Stomach smooth muscle (tissue), 2 donors: ENCODE data around the gene CD37.
"Not testable (repeated sequence)": the region's sequence is repeated elsewhere in the genome, so short reads cannot be mapped to it uniquely, and the experiment has no call there.

ENCODE experiments used
- H3K27ac ChIP-seq: one replicate; pipeline ENCODE4 v1.7.0; 2013; ENCODE audit warnings: mild to moderate bottlenecking, low read length, inconsistent platforms
- H3K27me3 ChIP-seq, 2 donors: one replicate each; pipeline ENCODE4 v1.7.0; 2013; ENCODE audit warnings: low read length in 2 of 2; ENCODE audit not compliant: insufficient read depth in 2 of 2, control insufficient read depth in 1 of 2
- H3K36me3 ChIP-seq, 2 donors: one replicate each; pipeline ENCODE4 v1.7.0; 2013; ENCODE audit warnings: low read length in 2 of 2; ENCODE audit not compliant: control insufficient read depth in 2 of 2, insufficient read depth in 2 of 2
- H3K4me1 ChIP-seq: one replicate; pipeline ENCODE4 v1.7.0; 2013; ENCODE audit warnings: low read length; ENCODE audit not compliant: control insufficient read depth, insufficient read depth
- H3K4me3 ChIP-seq, 2 donors: one replicate each; pipeline ENCODE4 v1.7.0; 2013; ENCODE audit warnings: low read length in 2 of 2
- H3K9ac ChIP-seq, 2 donors: one replicate each; pipeline ENCODE4 v1.7.0; 2013; ENCODE audit warnings: low read length in 2 of 2, mild to moderate bottlenecking in 1 of 2
- H3K9me3 ChIP-seq, 2 donors: one replicate each; pipeline ENCODE4 v1.7.0; 2013; ENCODE audit warnings: low read length in 2 of 2; ENCODE audit not compliant: control insufficient read depth in 2 of 2
- donor health status: healthy.
- donor health status: Pancreatic carcinoma.

CD37 gene

GRCh38 chr19:49301866-49302252 lies 33.3 kb upstream of the CD37 start:
- Histone ChIP-seq H3K9ac (no peak overlapping the region), H3K36me3 (peaks cover 0 to 2% of the 10 kb centered on the region in 2 donors), H3K4me1 (no peaks in the 10 kb centered on the region), H3K27me3 (no peaks in the 10 kb centered on the region), H3K27ac (no peak overlapping the region), H3K4me3 (no peak overlapping the region), H3K9me3 (peaks cover 0 to 3% of the 10 kb centered on the region in 2 donors)

- not testable (repeated sequence) for H3K4me1 ChIP-seq, H3K9me3 ChIP-seq, H3K4me3 ChIP-seq, H3K27me3 ChIP-seq, H3K27ac ChIP-seq, H3K9ac ChIP-seq
- H3K36me3 ChIP-seq: peaks cover 7 to 15% of the 10 kb centered on the region in 2 donors
These were observed 28.5 kb upstream of the CD37 start for GRCh38 chr19:49306734-49307133.

- no peaks in the 10 kb centered on the region for H3K27me3 ChIP-seq
- H3K36me3 ChIP-seq: peaks cover 7 to 13% of the 10 kb centered on the region in 2 donors
- no peaks in the 10 kb centered on the region for H3K4me1 ChIP-seq
- H3K9ac ChIP-seq: no peak overlapping the region
- H3K4me3 ChIP-seq: no peak overlapping the region
- no peaks in the 10 kb centered on the region for H3K9me3 ChIP-seq
- H3K27ac ChIP-seq: no peak overlapping the region
These were observed 26.1 kb upstream of the CD37 start for GRCh38 chr19:49309087-49309486.

- Histone ChIP-seq H3K27me3 (no peaks in the 10 kb centered on the region), H3K36me3 (peaks cover 7 to 10% of the 10 kb centered on the region in 2 donors), H3K4me1 (no peaks in the 10 kb centered on the region), H3K9ac (no peak overlapping the region), H3K27ac (no peak overlapping the region), H3K4me3 (no peak overlapping the region), H3K9me3 (peaks cover 0 to 5% of the 10 kb centered on the region in 2 donors)
These were observed 20.1 kb upstream of the CD37 start for GRCh38 chr19:49315111-49315510.

GRCh38 chr19:49316284-49316683 lies 18.9 kb upstream of the CD37 start:
- no peak overlapping the region for H3K27ac ChIP-seq
- H3K9ac ChIP-seq: no peak overlapping the region
- H3K4me1 ChIP-seq: no peaks in the 10 kb centered on the region
- H3K36me3 ChIP-seq: no peaks in the 10 kb centered on the region
- peaks cover 0 to 5% of the 10 kb centered on the region in 2 donors for H3K9me3 ChIP-seq
- H3K4me3 ChIP-seq: no peak overlapping the region
- no peaks in the 10 kb centered on the region for H3K27me3 ChIP-seq

GRCh38 chr19:49318296-49318695 lies 16.9 kb upstream of the CD37 start:
- no peaks in the 10 kb centered on the region for H3K27me3 ChIP-seq
- no peak overlapping the region for H3K4me3 ChIP-seq
- H3K27ac ChIP-seq: no peak overlapping the region
- no peak overlapping the region for H3K9ac ChIP-seq
- H3K9me3 ChIP-seq: peaks cover 0 to 5% of the 10 kb centered on the region in 2 donors
- no peaks in the 10 kb centered on the region for H3K36me3 ChIP-seq
- no peaks in the 10 kb centered on the region for H3K4me1 ChIP-seq

- Histone ChIP-seq H3K4me1 (no peaks in the 10 kb centered on the region), H3K27ac (no peak within 1 kb of the TSS), H3K9ac (no peak within 1 kb of the TSS), H3K4me3 (no peak within 1 kb of the TSS), H3K9me3 (no peaks in the 10 kb centered on the region), H3K36me3 (no peaks in the 10 kb centered on the region), H3K27me3 (no peaks in the 10 kb centered on the region)
These were observed 10.2 kb upstream of the CD37 start, which contains the start of gene SLC6A16 for GRCh38 chr19:49324801-49325576. TSS of gene SLC6A16 (minus strand) at chr19:49325191. CDS start at chr19:49311347, 13,844 bp downstream.

GRCh38 chr19:49325756-49326155 lies 9.4 kb upstream of the CD37 start:
- not testable (repeated sequence) for H3K4me3 ChIP-seq, H3K9ac ChIP-seq, H3K9me3 ChIP-seq, H3K36me3 ChIP-seq, H3K27me3 ChIP-seq, H3K27ac ChIP-seq, H3K4me1 ChIP-seq

GRCh38 chr19:49326165-49326704 lies 9.0 kb upstream of the CD37 start:
- Histone ChIP-seq H3K36me3 (peaks cover 0 to 7% of the 10 kb centered on the region in 2 donors), H3K27me3 (no peaks in the 10 kb centered on the region), H3K4me1 (no peaks in the 10 kb centered on the region), H3K9me3 (no peaks in the 10 kb centered on the region), H3K4me3 (no peak overlapping the region), H3K9ac (no peak overlapping the region), H3K27ac (no peak overlapping the region)

- Histone ChIP-seq H3K9ac (no peak overlapping the region), H3K27ac (no peak overlapping the region), H3K4me1 (no peaks in the 10 kb centered on the region), H3K27me3 (no peaks in the 10 kb centered on the region), H3K36me3 (peaks cover 0 to 11% of the 10 kb centered on the region in 2 donors), H3K4me3 (no peak overlapping the region), H3K9me3 (no peaks in the 10 kb centered on the region)
These were observed 7.2 kb upstream of the CD37 start for GRCh38 chr19:49327878-49328544.

- Histone ChIP-seq H3K4me3 (no peak overlapping the region), H3K4me1 (no peaks in the 10 kb centered on the region), H3K9ac (no peak overlapping the region), H3K36me3 (peaks cover 0 to 11% of the 10 kb centered on the region in 2 donors), H3K27ac (no peak overlapping the region), H3K27me3 (no peaks in the 10 kb centered on the region), H3K9me3 (no peaks in the 10 kb centered on the region)
These were observed 6.5 kb upstream of the CD37 start for GRCh38 chr19:49328741-49329140.
